OCI-LY3 (cell line): ENCODE data around the gene CAMK1G.

ENCODE experiments used
- H2AFZ ChIP-seq: fragments of 200-600, 300-600 bp; shearing (Covaris generic); 2 replicates; pipeline ENCODE4 v1.6.0; 2014; ENCODE audit warnings: antibody characterized with exemption, low read depth, low read length
- H3K27ac ChIP-seq: fragments of 200-600, 300-600 bp; sonication (generic); 2 replicates; pipeline ENCODE4 v1.5.1; 2014; ENCODE audit warnings: mild to moderate bottlenecking, low read length, moderate library complexity, mixed read lengths
- H3K27me3 ChIP-seq: fragments of 200-600, 300-600 bp; sonication (generic); 2 replicates; pipeline ENCODE4 v1.6.1; 2014; ENCODE audit warnings: low read depth, low read length, mixed read lengths
- H3K36me3 ChIP-seq: fragments of 200-600, 300-600 bp; sonication (generic); replicated peaks from 2 replicates; pipeline ENCODE3; 2014; ENCODE audit warnings: low read depth, low read length, mixed read lengths
- H3K4me1 ChIP-seq: fragments of 300-600, 200-600 bp; sonication (generic); 2 replicates; pipeline ENCODE4 v1.6.1; 2014; ENCODE audit warnings: low read length, mixed read lengths
- H3K4me2 ChIP-seq: fragments of 200-600, 300-600 bp; sonication (generic); 2 replicates; pipeline ENCODE4 v1.6.1; 2014; ENCODE audit warnings: low read length, mixed read lengths
- H3K4me3 ChIP-seq: fragments of 300-600, 200-600 bp; sonication (generic); 2 replicates; pipeline ENCODE4 v1.5.1; 2014; ENCODE audit warnings: antibody characterized with exemption, mild to moderate bottlenecking, low read length, moderate library complexity
- H3K79me2 ChIP-seq: fragments of 300-600, 200-600 bp; shearing (Covaris generic); 2 replicates; pipeline ENCODE4 v1.6.1; 2014; ENCODE audit warnings: mild to moderate bottlenecking, low read length, mixed read lengths
- H3K9ac ChIP-seq: fragments of 300-600, 200-600 bp; shearing (Covaris generic); 2 replicates; pipeline ENCODE4 v1.6.0; 2014; ENCODE audit warnings: mild to moderate bottlenecking, low read length, moderate library complexity
- H3K9me3 ChIP-seq: fragments of 200-600, 300-600 bp; shearing (Covaris generic); 2 replicates; pipeline ENCODE4 v1.6.1; 2014; ENCODE audit warnings: low read length, mixed read lengths; ENCODE audit not compliant: insufficient read depth
- H4K20me1 ChIP-seq: fragments of 200-600, 300-600 bp; sonication (generic); 2 replicates; pipeline ENCODE4 v1.6.1; 2016; ENCODE audit warnings: low read length, mixed read lengths; ENCODE audit not compliant: insufficient read depth
- CTCF ChIP-seq: fragments of 200-600, 300-600 bp; sonication (generic); IDR thresholded peaks from 2 replicates; pipeline ENCODE4 v1.5.1; 2014; ENCODE audit warnings: antibody characterized with exemption, low read length, low read depth
- EZH2phosphoT487 ChIP-seq: fragments of 200-600 bp; shearing (Covaris generic); IDR thresholded peaks from 2 replicates; pipeline ENCODE4 v1.6.1; 2018; ENCODE audit warnings: antibody characterized with exemption, mixed run types, low read depth

The CAMK1G gene

DNA sequence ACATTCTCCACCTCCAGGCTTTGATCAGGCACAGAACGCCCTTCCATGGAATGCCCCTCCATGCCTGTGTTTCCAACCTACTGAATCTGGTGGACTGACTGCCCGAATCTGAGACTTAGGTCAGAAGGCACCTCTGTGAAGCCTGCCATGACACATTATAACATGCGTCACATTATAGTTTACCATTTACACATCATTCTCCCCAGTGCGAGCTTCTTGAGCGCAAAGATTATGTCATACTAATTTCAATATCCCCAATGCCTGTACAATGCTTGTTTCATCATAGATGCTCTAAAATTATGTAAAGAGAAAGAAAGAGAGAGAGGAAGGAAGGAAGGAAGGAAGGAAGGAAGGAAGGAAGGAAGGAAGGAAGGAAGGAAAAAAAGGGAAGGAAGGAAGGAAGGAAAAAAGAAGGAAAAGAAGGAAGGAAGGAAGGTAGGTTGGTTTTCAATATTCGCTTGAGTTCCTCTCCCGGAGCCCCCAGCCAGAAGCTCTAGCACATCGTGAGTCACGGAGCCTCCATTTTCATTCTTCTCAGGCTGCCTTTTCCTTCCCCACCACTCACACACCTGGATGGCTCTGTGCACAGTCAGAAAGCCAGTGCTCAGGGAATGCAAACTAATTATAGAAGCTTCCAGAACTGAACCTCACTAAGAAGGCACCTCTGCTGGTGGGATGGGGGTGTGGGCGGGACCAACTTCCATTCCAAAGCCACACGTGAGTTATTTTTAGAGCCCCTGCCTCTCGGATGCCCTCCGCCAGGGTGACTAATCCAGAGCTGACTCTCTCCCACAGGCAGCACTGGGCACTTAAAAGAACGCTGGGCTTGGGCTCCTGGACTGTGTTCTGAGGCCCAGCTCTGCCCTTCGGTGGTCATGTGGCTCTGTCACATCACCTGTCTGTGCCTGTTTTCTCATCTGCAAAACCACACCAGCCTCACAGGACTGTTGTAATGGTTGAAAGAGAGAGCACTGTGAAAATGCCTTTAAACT is 41.3 kb downstream of the CAMK1G start:
- Histone ChIP-seq H3K9ac (no peak overlapping the region), H3K4me1 (peaks cover 16% of the 10 kb centered on the region), H3K4me2 (no peak overlapping the region), H3K27ac (no peak overlapping the region), H4K20me1 (no peaks in the 10 kb centered on the region), H3K9me3 (no peaks in the 10 kb centered on the region), H3K79me2 (no peaks in the 10 kb centered on the region), H2AFZ (no peak overlapping the region), H3K27me3 (peaks cover 13% of the 10 kb centered on the region; the same call in 1 of the 2 replicates), H3K4me3 (no peak overlapping the region), H3K36me3 (no peaks in the 10 kb centered on the region)
- TF ChIP-seq CTCF (no peak), EZH2phosphoT487 (no peak)

- H3K4me2 ChIP-seq: no peak overlapping the region
- no peak overlapping the region for H3K9ac ChIP-seq
- TF ChIP-seq CTCF: no peak
- no peak for TF ChIP-seq EZH2phosphoT487
Measured at GRCh38 chr1:209625791-209626285, 42.3 kb downstream of the CAMK1G start.

DNA sequence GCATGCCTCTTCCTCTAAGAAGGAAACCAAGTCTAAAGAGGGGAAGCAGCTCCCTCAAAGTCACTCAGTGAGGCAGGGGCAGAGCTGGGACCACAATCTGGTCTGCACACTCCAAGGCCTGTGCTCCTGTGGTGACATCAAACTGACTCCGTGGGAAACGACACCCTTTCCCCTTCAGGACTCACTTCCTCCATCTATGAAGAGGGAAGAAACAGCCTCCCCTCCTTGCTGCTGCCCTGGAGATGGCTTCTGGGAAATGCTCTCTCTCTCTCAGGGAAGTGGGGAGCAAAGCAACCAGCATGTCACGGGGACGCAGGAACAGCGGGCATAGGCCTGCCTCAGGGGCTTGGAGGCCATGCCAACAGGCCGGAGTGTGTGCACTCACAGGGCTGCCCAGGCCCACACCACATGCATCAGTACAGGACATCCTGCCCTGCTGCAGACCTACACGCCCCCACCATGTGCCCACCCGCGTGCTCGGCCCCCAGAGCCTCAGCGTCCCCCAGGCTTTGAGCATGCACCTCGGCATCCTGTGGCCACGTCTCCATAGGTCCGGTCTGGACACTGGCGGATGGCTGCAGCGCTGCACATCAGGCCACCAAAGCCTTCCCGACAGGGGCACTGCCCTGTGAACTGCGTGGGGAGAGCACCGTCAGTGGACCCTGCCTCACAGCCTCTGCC is 43.0 kb downstream of the CAMK1G start:
- Histone ChIP-seq H3K9me3 (no peaks in the 10 kb centered on the region), H2AFZ (no peak overlapping the region), H3K4me3 (no peak overlapping the region), H4K20me1 (no peaks in the 10 kb centered on the region), H3K36me3 (no peaks in the 10 kb centered on the region), H3K9ac (no peak overlapping the region), H3K4me1 (peaks cover 10% of the 10 kb centered on the region), H3K79me2 (no peaks in the 10 kb centered on the region), H3K27ac (no peak overlapping the region), H3K27me3 (peaks cover 16% of the 10 kb centered on the region; the same call in 1 of the 2 replicates), H3K4me2 (no peak overlapping the region)
- TF ChIP-seq CTCF: no peak
- TF ChIP-seq EZH2phosphoT487: no peak

More at GRCh38 chr1:209625791-209626285, 42.3 kb downstream of the CAMK1G start:
- Histone ChIP-seq H3K36me3 (no peaks in the 10 kb centered on the region), H3K79me2 (no peaks in the 10 kb centered on the region), H3K27ac (no peak overlapping the region), H3K27me3 (peaks cover 13% of the 10 kb centered on the region; the same call in 1 of the 2 replicates), H3K4me3 (no peak overlapping the region), H3K9me3 (no peaks in the 10 kb centered on the region), H3K4me1 (peaks cover 9% of the 10 kb centered on the region), H2AFZ (no peak overlapping the region), H4K20me1 (no peaks in the 10 kb centered on the region)
